ENCODE data around the gene LPIN3. TPM values are rescaled to one million over a fixed set of nuclear protein-coding genes. Genes with fewer than 3 reads are reported as not detected.

LPIN3 gene
- total and polyA plus RNA-seq, 12 donors: 11.1 to 45.5 (median 18.2) TPM

DNA sequence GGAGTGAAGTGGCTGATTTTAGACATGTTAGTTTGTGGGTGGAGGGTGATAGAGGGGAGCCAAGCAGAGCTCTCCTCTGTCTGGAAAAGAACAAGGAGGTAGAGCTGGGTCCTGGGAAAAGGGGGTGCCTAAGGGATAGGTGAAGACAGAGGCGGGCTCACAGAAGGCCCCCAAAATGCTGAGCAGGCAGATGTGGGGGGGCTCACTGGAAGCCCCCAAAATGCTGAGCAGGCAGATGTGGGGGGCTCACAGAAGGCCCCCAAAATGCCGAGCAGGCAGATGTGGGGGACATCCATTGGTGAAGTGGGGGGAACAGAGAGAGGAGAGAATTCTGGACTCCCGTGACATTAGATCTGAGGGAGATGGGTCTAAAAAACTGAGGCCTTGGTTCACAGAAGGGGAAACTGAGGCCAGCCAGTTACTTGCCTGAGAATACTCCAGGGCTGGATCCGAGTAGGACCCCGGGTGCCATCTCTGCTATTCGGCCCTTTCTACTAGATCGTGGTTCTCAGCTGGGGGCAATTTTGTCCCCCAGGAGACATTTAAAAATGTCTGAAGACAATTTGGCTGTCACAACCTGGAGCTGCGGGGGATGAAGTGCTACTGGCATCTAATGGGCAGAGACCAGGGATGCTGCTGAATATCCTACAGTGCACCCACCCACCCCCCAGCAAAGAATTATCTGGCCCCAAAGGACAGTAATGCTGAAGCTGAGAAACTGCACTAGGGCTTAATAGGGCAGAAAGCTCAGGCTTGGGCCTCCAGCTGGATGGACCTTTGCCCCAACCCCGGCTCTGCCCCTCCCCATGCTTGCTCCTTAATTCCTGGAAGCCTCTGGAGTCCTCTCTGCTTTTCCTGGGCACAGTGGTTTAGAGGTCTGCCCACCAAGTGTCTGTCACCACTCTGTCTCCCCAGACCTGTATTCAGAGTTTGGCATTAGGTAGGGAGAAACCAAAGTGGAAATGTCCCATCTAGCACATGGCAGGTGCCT is 2.1 kb downstream of the LPIN3 start:
- DNase-seq (no peak), ATAC-seq (no peak)
- intact Hi-C loops (cut with DNase I): loop anchor here in 9 of 10 donors (5.0 to 10.0 kb wide), 8 partner anchors 70 to 375 kb away; partner anchors contain the start of genes PLCG1 (in 2 of the 9) and CHD6 (in 1 of the 9)
- Histone ChIP-seq H3K27me3 (peaks cover 0 to 11% (median 0%) of the 10 kb centered on the region in 7 donors), H3K4me3 (no peak overlapping the region), H3K36me3 (peaks cover 0 to 21% (median 0%) of the 10 kb centered on the region in 9 donors), H3K4me1 (peaks cover 4 to 41% (median 22%) of the 10 kb centered on the region in 9 donors), H3K9me3 (no peaks in the 10 kb centered on the region), H3K27ac (peak overlapping the region in 1 of 10 donors; percentile 10)
- TF ChIP-seq, protein P1, sequence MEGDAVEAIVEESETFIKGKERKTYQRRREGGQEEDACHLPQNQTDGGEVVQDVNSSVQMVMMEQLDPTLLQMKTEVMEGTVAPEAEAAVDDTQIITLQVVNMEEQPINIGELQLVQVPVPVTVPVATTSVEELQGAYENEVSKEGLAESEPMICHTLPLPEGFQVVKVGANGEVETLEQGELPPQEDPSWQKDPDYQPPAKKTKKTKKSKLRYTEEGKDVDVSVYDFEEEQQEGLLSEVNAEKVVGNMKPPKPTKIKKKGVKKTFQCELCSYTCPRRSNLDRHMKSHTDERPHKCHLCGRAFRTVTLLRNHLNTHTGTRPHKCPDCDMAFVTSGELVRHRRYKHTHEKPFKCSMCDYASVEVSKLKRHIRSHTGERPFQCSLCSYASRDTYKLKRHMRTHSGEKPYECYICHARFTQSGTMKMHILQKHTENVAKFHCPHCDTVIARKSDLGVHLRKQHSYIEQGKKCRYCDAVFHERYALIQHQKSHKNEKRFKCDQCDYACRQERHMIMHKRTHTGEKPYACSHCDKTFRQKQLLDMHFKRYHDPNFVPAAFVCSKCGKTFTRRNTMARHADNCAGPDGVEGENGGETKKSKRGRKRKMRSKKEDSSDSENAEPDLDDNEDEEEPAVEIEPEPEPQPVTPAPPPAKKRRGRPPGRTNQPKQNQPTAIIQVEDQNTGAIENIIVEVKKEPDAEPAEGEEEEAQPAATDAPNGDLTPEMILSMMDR (IDR thresholded peaks at IDR 0.05): no peak
- WGBS, 2 donors: 90 to 94% methylated on average over 9 of the region's 9 CpGs

DNA sequence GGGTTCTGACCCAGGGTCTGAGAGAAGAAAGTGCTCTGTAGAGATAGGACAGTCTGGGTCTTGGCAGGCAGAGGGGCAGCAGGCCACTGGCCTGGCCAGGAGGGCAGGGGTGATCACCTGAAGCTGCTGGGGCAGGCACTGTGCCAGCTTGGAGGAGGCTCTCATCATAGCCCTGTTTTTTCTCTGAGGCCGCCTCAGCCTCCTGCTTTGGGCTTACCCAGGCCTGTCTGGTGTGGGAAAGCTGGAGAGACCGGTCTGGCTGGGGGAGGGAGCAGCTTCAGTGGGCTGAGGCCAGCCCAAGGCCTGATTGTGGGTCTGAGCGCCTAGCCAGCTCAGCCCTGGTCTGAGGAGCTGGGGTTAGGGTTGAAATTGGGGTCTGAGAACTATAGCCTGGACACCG is 3.9 kb downstream of the LPIN3 start:
- Histone ChIP-seq H3K4me3 (no peak overlapping the region), H3K36me3 (peaks cover 0 to 38% (median 5%) of the 10 kb centered on the region in 9 donors), H3K9me3 (no peaks in the 10 kb centered on the region), H3K27me3 (peaks cover 0 to 4% (median 0%) of the 10 kb centered on the region in 7 donors), H3K27ac (no peak overlapping the region), H3K4me1 (peaks cover 4 to 39% (median 21%) of the 10 kb centered on the region in 9 donors)
- TF ChIP-seq, protein P1 (IDR thresholded peaks at IDR 0.05): no peak
- intact Hi-C loops (cut with DNase I): loop anchor here in 9 of 10 donors (5.0 to 10.0 kb wide), 8 partner anchors 68 to 377 kb away; partner anchors contain the start of genes PLCG1 (in 2 of the 9) and CHD6 (in 1 of the 9)
- no peak for ATAC-seq
- no peak for DNase-seq
- 89 to 95% methylated on average over 4 of the region's 4 CpGs for WGBS, 2 donors

DNA sequence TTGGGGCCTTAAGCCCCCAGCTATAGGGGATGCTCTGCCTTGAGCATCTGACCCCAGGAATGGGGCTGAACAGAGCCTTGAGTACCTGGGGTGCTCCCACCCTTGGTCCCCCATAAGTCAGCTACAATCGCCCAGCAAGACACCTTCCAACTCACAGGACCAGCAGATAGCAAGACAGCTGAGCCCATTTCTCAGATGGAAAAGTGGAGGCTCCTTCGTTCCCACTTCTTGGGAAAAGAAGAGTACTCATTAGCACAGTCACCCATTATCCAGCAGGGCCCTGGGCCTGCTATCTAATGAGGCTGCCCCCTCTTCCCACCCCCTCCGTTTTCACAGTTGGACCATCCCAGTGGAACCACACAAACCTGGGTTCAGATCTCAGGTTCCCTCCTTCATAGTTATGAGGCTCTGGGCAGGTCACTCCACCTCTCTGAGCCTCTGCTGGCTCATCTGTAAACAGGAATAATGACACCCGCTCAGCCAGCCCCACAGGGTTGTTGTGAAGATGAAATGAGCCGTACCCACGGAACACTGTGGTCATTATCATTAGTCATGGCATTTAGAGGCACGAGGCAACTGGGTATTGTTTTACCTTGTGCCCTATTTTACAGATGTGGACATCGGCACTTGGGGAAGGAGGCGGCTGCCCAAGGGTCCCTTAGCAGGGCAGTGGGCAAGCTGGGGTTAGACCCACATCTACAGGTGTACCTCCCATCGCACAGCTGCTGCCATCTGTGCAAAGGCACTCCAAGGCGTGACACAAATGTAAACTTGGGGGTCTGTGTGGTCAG is 4.5 kb downstream of the LPIN3 start:
- TF ChIP-seq, protein P1 (IDR thresholded peaks at IDR 0.05): no peak
- no peak overlapping the region for H3K27ac ChIP-seq
- no peak overlapping the region for H3K4me3 ChIP-seq
- 91 to 94% methylated on average over 11 of the region's 11 CpGs for WGBS, 2 donors
- H3K4me1 ChIP-seq: peaks cover 0 to 33% (median 15%) of the 10 kb centered on the region in 9 donors
- no peaks in the 10 kb centered on the region for H3K9me3 ChIP-seq
- intact Hi-C loops (cut with DNase I): loop anchor here (5.0 to 10.0 kb wide), 9 partner anchors 47 to 378 kb away; partner anchors contain the start of genes PLCG1 (in 2 of the 10) and CHD6 (in 1 of the 10)
- peaks cover 0 to 45% (median 12%) of the 10 kb centered on the region in 9 donors for H3K36me3 ChIP-seq
- DNase-seq (no peak), ATAC-seq (no peak)
- H3K27me3 ChIP-seq: no peaks in the 10 kb centered on the region

DNA sequence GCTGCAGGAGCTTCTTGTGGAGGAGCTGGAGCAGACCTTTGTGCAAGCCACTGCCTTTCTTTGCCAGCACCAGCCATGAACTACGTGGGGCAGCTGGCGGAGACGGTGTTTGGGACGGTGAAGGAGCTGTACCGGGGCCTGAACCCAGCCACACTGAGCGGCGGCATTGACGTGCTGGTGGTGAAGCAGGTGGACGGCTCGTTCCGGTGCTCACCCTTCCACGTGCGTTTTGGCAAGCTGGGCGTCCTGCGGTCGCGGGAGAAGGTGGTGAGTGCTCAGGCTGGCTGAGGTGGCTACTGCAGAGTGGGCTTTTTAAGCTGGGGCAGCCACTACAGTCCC is 5.1 kb downstream of the LPIN3 start:
- H3K27ac ChIP-seq: no peak overlapping the region
- DNase-seq (no peak), ATAC-seq (no peak)
- TF ChIP-seq, protein P1 (IDR thresholded peaks at IDR 0.05): no peak
- intact Hi-C loops (cut with DNase I): loop anchor here in 5 of 10 donors (5.0 to 10.0 kb wide), 6 partner anchors 47 to 371 kb away; partner anchors contain the start of genes CHD6 (in 1 of the 5) and PLCG1 (in 1 of the 5)
- H3K9me3 ChIP-seq: no peaks in the 10 kb centered on the region
- 92% methylated on average over 17 of the region's 17 CpGs for WGBS, 2 donors
- peaks cover 0 to 50% (median 12%) of the 10 kb centered on the region in 9 donors for H3K36me3 ChIP-seq
- no peaks in the 10 kb centered on the region for H3K27me3 ChIP-seq
- peaks cover 0 to 27% (median 9%) of the 10 kb centered on the region in 9 donors for H3K4me1 ChIP-seq
- H3K4me3 ChIP-seq: no peak overlapping the region
